Stimulated activated CD4-positive, alpha-beta T cell treated with anti-CD3 and anti-CD28 coated beads, Interleukin-1b, Interleukin-23, amount 100 ng/mL, for 24 hours (primary cell): ENCODE data around the gene XRN1.
"Not testable (repeated sequence)": the region's sequence is repeated elsewhere in the genome, so short reads cannot be mapped to it uniquely, and the experiment has no call there.

Experiments used
- DNase-seq, 4 experiments: peaks; one replicate each; pipeline ENCODE4 v3.0.0-alpha.2; 2020; ENCODE audit warnings: low read depth in 4 of 4, low spot score in 1 of 4

The XRN1 gene

DNA sequence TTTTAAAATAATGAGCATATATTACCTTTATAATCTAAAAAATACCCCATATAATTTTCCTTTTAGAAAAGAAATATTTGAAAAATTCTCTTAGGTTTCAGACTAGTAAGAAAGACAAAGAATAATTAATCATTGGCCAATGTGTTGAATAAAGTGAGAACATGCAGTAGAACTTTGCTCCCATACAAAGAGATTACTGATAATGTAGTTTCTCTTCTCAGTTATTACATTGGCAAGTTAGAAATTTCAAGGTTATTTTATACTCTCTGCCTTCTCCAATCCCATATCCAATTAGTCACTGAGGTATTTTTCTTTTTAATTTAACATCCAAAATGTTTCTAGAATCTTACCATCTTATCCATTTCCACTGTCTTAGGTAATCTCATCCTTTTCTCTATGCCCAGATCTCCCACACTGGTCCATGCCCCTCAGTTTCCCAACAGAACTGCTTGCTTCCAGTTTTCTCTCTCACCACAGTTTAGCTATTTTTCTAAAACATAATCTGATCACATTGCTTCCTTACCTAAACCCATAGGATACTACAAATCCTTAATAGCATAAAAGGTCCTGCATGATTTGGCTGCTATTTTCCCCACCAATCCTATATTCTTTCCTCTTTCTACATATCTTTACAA is 10.8 kb downstream of the XRN1 start:
- no peak for DNase-seq

DNA sequence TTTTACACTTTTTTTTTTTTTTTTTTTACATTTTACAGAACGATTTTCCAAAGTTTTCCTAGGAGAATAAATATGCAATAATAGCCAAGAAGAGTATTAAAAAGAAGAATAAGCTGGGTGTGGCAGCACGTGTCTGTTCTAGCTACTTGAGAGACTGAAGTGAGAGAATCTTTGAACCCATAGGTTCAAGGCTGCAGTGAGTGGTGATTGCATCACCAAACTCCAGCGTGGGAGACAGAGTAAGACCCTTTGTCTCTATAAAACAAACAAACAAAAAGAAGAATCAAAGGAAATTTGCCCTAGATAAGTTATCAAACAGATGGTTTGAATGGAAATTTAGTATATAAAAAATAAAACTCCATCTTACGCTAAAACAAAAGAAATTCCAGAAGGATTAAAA is 13.3 kb downstream of the XRN1 start:
- DNase-seq = no peak

DNA sequence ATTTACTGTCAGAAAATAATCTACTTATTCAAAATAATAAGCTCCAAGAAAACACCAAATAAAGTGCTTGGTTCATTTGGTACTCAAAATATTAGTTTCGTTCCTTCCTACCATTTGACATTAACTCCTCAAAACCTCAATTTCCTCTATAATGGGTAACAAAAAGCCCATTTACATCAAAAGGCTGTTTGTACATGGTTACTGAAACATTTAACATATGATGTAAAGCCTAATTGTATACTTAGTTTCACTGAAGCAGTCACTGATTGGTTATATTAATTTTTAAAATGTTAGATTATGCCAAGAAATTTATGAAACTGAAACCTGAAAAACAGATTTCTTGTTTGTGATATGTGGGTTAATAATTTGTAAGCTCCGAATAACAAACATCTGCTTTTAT is 14.7 kb downstream of the XRN1 start:
- no peak for DNase-seq

DNA sequence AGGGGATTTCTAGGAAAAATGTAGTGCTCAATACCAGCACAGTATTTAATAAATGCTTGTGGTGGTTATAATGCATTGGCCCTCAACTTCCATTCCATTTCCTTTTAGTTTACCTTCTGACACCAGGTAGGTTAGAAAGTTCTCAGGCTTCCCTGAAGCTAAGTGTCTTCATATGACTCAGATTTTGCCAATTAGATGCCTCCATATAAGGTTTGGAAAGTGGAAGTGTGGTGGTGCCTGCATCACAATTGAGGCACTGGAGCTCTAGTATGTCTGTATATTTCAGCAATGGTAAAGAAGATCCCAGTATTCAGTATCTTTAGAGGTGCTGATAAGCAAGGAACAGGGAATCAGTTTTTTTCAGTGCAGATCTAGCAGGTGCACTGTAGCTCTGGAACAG is 18.3 kb downstream of the XRN1 start:
- DNase-seq = no peak

DNA sequence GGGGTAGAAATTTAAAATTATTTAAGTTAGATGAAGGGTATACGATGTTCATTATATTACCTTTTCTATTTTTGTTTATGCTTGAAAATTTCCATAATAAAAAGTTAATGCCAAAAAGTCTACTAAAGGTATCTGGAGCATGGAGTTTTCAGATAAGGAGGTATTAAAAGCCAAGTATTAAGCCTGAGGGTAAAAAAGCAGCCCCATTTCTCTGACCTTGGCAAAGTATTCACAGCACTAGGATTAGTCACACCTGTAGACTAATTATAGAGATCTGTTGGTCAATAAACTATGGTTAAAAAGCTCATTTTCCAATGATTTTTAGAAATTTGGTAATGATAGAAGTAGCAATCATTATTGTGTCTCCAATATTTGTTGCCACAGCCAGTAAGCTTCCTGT is 23.1 kb downstream of the XRN1 start:
- no peak for DNase-seq

DNA sequence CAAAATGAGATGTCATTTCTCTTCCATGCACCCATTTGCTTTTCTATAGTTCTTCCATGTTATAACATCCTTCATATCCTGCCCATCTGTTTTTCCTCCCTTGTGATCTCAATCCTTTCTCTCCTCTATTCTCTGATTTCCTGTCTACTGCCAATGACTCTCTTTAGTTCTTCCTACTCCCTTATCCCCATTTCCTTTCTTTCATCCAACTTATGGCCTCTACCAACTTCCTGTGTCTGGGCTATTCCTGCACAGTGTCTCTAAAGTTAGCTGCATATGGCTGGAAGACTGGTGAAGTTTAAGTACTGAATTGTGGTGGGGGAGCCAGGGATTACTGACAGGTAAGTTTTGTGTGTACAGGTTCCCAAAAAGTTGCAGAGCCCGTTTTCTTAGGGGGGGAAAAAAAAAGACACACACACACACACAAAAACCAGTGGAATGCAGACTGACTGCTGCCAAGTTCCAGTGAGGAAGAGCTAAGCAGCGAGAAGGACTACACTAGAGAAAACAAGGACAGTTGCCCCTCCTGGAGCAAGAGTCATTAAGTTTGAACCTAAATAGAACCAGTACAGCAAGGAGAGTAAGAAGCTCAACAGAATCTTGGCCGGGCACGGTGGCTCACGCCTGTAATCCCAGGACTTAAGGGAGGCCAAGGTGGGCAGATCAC is 28.8 kb downstream of the XRN1 start:
- DNase-seq = no peak

DNA sequence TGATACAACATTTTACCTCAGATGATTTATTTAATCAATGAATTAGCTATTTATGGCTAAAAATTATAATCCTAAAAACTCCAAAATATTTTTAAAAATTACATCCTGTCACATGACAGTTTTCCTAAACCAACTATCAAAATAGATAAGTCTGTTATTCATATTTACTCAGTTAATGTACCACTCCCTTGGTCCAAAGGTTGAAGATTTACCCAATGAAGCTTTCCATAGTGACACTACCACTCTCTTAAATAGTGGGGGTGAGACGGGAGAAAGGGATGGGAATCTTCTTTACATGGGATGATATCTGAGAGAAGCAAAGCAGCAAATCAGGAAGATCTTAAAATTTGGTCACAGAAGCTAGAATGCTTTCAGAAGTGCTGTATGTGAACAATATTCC is 30.5 kb downstream of the XRN1 start:
- no peak for DNase-seq

DNA sequence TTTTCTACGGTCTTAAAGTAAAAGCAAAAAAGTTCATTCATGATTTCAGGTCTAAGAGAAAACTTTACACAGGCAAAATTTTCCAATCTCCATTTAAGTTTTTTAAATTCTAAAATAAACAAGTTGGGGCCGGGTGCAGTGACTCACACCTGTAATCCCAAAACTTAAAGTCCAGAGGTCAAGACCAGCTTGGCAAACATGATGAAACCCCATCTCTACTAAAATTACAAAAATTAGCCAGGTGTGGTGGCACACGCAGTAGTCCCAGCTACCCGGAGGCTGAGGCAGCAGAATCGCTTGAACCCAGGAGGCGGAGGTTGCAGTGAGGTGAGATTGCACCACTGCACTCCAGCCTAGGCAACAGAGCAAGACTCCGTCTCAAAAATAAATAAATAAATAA is 47.3 kb downstream of the XRN1 start:
- DNase-seq = not testable (repeated sequence)

DNA sequence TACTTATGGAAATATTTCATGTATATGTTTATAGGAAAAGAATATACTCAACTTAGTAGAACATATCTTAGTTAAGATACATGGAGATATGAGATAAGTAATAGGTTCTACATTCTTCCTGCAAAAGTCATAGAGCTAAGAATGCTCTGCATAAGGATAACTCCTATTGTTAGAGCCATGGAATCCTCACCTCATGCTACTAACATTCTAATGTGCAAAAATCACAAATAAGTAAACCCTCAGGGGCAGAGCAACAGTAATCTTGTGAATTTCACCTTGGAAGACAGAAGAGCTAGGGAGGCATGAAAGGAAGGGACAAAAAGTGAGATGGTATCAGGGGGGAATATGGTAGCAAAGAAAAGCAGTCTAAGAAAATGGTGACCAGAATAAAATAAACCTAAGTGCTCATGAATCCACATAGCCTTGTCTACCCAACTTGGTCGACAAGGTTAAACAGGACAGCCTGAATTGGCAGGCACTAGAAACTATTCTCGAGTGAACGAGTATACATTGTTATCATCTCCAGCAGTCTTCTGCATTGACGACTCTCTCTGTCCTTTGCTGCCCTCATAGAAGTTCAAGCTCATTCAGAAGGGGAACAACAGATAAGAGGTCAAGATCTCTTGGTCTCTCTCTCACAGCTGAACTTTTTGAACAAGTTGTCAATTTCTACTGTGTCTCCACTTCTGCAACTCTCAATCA is 52.8 kb downstream of the XRN1 start:
- DNase-seq = no peak

DNA sequence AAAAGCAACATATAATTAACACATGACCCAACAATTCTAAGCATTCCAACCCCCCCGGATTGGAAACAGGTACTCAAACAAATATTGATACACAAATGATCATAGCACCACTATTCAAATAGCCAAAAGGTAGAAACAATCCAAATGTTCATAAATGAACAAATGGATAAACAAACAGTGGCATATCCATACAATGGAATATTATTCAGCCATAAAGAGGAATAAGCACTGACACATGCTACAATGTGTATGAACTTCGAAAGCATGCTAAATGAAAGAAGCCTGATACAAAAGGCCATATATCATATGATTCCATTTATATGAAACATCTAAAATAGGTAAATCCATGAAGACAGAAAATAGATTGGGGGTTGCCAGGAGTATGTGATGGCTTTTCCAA is 62.8 kb downstream of the XRN1 start:
- DNase-seq = no peak

DNA sequence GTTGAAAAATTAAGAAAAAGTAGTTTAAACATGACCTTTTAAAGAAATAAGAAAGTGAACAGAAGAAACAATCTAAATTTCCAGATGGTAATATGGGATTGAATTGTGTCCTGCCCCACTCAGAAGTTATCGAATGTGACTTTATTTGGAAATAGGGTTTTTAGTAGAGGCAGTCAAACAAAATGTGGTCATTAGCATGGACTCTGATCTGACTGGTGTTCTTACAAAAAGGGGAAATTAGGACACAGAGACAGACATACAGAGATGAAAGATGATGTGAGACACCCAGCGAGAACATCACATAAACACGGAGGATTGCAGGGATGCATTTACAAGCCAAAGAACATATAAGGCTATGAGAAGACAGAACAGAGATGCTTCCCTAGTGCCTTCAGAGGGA is 73.2 kb downstream of the XRN1 start:
- no peak for DNase-seq

DNA sequence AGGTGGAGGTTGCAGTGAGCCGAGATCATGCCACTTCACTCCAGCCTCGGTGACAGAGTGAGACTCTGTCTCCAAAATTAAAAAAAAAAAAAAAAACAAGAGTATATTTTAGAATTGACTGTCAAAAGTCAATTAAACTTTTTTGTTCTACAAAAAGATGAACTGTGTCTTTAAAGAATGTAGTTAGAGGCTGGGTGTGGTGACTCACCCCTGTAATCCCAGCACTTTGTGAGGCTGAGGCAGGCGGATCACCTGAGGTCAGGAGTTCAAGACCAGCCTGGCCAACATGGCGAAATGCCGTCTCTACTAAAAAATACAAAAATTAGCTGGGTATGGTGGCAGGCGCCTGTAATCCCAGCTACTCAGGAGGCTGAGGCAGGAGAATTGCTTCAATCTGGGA is 78.3 kb downstream of the XRN1 start:
- not testable (repeated sequence) for DNase-seq

DNA sequence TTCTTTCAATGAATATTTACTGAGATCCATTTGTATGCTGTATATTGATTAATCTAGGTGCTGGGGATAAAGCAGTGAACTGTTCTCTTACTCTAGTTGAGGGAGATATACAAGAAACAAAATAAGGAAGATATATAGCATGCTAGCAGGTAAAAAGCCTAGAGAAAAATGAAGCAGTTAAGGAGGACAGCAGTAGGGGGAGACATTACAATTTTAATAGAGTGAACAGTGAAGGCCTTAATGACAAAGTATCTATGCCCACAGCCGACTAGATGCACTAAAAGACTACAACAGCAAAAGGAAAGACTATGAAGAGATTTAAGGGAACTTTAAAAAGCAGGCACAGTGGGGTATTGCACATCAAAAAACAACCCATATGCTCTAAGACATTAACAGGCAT is 81.4 kb downstream of the XRN1 start:
- DNase-seq = no peak

DNA sequence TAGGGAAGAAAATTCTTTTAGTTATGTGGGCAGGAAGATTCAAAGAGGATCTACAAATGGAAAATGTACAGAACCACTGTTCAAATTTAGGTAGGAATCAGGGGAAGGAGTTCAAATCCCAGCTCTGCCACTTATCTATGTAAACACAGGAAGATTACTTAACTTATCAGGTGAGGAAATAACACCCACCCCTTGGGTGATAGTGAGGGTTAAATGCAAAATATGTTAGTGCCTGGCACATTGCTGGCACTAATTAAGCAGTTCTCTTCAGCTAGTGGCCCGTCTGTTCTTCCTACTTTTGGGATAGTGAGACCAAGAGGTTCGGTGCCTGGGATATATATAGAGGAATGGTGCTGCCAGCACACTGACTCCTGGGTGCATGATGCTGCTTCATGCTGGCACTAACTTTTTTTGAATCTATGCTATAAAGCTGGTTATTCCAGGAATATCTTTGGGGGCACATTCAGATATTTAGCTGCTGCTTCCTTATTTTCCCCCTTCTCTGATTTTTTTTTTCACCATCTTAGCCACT is 83.8 kb downstream of the XRN1 start:
- no peak for DNase-seq

DNA sequence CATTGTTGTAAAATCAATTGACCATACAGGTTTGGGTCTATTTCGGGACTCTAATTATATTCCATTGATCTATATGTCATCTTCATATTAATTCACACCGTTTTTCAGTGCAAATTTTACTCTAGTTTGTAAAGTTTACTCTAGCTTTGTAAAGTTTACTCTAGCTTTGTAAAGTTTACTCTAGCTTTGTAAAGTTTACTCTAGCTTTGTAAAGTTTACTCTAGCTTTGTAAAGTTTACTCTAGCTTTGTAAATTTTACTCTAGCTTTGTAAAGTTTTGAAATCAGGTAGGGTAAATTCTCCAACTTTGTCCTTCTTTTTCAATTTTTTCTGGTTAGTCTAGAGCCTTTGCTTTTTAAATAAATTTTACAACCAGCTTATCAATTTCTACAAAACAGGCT is 84.4 kb downstream of the XRN1 start:
- DNase-seq = not testable (repeated sequence)

DNA sequence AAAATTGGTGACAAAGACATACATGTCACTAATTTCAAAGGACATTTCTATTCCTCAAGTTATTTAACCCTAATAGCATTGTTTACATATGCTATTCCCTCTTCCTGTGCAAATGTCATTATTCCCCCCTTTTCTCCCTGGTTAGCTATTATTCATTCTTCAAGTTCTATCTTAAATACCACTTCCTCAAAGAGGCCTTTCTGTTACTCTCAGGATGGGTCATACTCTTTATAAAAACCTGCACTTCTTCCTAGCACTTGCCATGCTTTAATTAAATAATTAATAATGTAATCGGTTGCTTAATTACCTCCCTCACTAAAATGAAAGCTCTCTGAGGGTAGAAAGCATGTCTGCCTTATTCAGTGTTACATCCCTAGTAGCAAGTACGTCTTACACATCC is 88.5 kb downstream of the XRN1 start:
- no peak for DNase-seq

DNA sequence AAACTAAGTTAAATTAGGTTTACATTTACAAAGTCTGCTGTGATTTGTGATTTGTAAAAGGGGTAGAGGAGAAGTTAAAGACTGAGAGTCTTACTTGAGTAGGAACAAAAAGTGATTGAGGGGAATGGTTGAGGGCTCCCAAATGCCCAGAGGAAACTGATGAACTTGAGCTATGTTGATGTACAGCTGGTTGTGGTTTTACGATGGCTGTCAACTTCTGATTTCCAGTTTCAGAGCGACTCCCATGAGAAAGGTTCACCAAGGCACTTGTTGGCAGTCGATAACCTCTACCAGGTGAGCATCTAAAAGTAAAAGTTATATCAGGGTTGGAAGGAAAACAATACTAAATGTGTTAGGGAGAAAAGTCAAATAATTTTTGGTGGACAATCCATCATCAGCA is 91.0 kb downstream of the XRN1 start:
- no peak for DNase-seq

DNA sequence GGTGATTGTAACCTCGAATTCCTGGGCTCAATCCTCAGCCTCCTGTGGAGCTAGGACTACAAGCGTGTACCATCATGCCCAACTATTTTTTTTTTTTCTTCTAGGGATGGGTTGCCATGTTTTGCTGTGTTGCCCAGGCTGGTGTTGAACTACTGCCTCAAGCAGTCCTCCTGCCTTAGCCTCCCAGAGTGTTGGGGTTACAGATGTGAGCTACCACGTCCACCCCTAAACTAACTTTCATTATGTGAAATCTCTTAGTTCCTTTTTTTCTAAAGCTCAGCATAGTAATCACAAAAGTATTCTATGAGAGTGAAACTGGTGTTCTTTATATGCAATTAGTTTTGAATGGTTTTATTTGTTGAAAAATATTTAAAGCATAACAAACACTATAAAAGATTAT is 92.1 kb downstream of the XRN1 start:
- DNase-seq = no peak

DNA sequence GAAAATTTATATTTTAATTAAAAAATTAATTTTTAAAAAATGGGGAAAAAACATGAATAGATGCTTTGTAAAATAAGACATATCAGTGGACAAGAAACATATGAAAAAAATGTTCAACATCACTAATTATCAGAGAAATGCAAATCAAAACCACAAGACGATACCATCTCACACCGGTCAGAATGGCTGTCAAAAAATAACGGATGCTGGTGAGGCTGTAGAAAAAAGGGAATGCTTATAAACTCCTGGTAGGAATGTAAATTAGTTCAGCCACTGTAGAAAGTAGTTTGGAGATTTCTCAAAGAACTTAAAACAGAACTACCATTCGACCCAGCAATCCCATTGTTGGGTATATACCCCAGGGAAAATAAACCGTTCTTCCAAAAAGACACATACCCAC is 93.8 kb downstream of the XRN1 start:
- no peak for DNase-seq

DNA sequence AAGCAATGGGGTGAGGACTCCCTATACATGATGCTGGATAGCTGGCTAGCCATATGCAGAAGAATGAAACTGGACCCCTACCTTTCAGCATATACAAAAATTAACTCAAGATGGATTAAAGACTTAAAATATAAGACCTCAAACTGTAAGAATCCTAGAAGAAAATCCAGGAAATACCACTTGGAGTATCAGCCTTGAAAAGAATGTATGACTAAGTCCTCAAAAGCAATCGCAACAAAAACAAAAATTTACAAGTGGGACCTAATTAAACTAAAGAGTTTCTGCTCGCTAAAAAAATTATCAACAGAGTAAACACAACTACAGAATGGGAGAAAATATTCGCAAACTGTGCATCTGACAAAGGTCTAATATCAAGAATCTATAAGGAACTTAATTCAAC is 94.3 kb downstream of the XRN1 start:
- DNase-seq = no peak

DNA sequence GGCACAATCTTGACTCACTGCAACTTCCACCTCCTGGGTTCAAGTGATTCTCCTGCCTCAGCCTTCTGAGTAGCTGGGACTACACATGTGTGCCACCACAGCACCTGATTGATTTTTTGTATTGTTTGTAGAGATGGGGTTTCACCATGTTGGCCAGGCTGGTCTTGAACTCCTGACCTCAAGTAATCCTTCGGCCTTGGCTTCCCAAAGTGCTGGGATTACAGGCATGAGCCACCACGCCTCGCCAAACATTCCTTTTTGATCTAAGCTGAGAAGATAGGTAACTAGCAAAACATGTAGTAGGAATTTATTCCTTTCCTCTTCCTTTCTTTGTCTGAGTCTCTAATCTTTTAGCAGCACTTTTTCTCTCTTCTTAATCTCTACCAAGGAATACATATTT is 95.1 kb downstream of the XRN1 start:
- DNase-seq = not testable (repeated sequence)

DNA sequence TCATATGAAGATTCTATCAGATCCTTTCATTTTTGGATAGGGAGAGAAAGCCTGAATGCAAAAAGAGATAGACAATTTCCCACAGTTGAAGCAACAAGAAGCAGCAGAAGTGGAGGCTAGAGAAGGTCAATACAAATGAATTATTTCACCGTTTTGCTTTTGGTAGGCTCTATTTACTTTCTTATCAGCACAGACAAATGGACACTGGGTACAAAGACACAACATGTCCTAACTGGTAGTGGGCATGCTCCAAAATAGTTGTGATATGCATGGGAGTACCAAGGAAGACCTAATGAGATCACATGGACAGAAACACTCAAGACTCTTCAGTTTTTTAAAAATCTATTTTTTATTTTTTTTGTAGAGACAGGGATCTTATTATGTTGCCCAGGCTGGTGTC is 99.4 kb downstream of the XRN1 start:
- DNase-seq = no peak
